GM21723 (cell line): ENCODE measurements around the gene BCL11B.

Source experiments
- ATAC-seq: cut with Tn5 transposase; IDR thresholded peaks from one replicate; pipeline ENCODE4 v1.9.1; 2021; ENCODE audit warnings: mild to moderate bottlenecking, moderate library complexity; ENCODE audit not compliant: unreplicated experiment

The BCL11B gene

GRCh38 chr14:99287269-99287942 lies 15.4 kb upstream of the BCL11B start:
- ATAC-seq, result peak; percentile 81

GRCh38 chr14:99286761-99287160 lies 14.8 kb upstream of the BCL11B start:
- ATAC-seq, result peak; percentile 80

GRCh38 chr14:99284254-99285004 lies 12.4 kb upstream of the BCL11B start:
- ATAC-seq, result no peak

GRCh38 chr14:99282261-99283050 lies 10.5 kb upstream of the BCL11B start:
- ATAC-seq, result no peak

GRCh38 chr14:99281396-99281795 lies 9.4 kb upstream of the BCL11B start:
- ATAC-seq, result no peak

- ATAC-seq, result no peak
Measured at GRCh38 chr14:99280852-99281251, 8.9 kb upstream of the BCL11B start.

GRCh38 chr14:99280066-99280731 lies 8.2 kb upstream of the BCL11B start:
- no peak for ATAC-seq

- ATAC-seq, result no peak
Measured at GRCh38 chr14:99278836-99279235, 6.8 kb upstream of the BCL11B start.

GRCh38 chr14:99277530-99277929 lies 5.5 kb upstream of the BCL11B start:
- ATAC-seq, result no peak

GRCh38 chr14:99276482-99276881 lies 4.5 kb upstream of the BCL11B start:
- no peak for ATAC-seq

GRCh38 chr14:99275222-99275584 lies 3.2 kb upstream of the BCL11B start:
- ATAC-seq, result no peak

- ATAC-seq, result no peak
Measured at GRCh38 chr14:99274346-99275221, 2.6 kb upstream of the BCL11B start.

GRCh38 chr14:99273766-99274345 lies 1.9 kb upstream of the BCL11B start:
- ATAC-seq, result no peak

- no peak for ATAC-seq
Measured at GRCh38 chr14:99272899-99273765, 1.1 kb upstream of the BCL11B start.

- no peak for ATAC-seq
Measured at GRCh38 chr14:99272632-99272898, 568 bp upstream of the BCL11B start.

GRCh38 chr14:99271221-99271941 lies 616 bp downstream of the BCL11B start:
- ATAC-seq, result no peak

- no peak for ATAC-seq
Measured at GRCh38 chr14:99270458-99271220, 1.4 kb downstream of the BCL11B start.
